H1 (cell line): Measurements from ENCODE around the gene KREMEN1. TPM values are rescaled to one million over a fixed set of nuclear protein-coding genes. Genes with fewer than 3 reads are reported as not detected.

ENCODE experiments used
- CTCF ChIA-PET: fragments of 300-600 bp; sonication (Branson Sonifier 250); formaldehyde crosslinking; loops from one replicate; lab custom pipeline; 2021; ENCODE audit not compliant: partially characterized antibody; lab: Charles Lee
- POLR2A ChIA-PET: fragments of 300-600 bp; sonication (Branson Sonifier 250); formaldehyde crosslinking; loops from one replicate; lab custom pipeline; 2021; ENCODE audit warnings: inconsistent platforms; ENCODE audit not compliant: partially characterized antibody; lab: Charles Lee
- DNase-seq, 2 experiments: peaks; one replicate each; pipeline versions ENCODE4 v3.0.0 to v3.0.0-alpha.2; 2010 to 2022; ENCODE audit warnings: low spot score in 2 of 2, low read depth in 1 of 2, mixed read lengths in 1 of 2
- FAIRE-seq: peaks from 2 replicates; lab custom pipeline; 2011; peaks lifted over from hg19 to GRCh38; lab: Jason Lieb, UNC
- H2AFZ ChIP-seq: 2 replicates; pipeline ENCODE4 v1.8.1; 2012; ENCODE audit warnings: low read length, inconsistent platforms
- H2AK5ac ChIP-seq: 2 replicates; pipeline ENCODE4 v1.6.1; 2013; ENCODE audit warnings: low read depth, low read length
- H2BK120ac ChIP-seq: replicated peaks from 2 replicates; pipeline ENCODE3; 2013; ENCODE audit warnings: low read depth, low read length, inconsistent platforms
- H2BK12ac ChIP-seq: 2 replicates; pipeline ENCODE4 v1.6.1; 2013; ENCODE audit warnings: low read depth, low read length
- H2BK15ac ChIP-seq: 2 replicates; pipeline ENCODE4 v1.6.1; 2013; ENCODE audit warnings: low read length
- H2BK20ac ChIP-seq: 2 replicates; pipeline ENCODE4 v1.6.1; 2013; ENCODE audit warnings: low read length
- H2BK5ac ChIP-seq: 2 replicates; pipeline ENCODE4 v1.6.1; 2013; ENCODE audit warnings: low read depth, low read length
- H3K14ac ChIP-seq: 2 replicates; pipeline ENCODE4 v1.6.1; 2013; ENCODE audit warnings: inconsistent platforms; ENCODE audit not compliant: insufficient read length
- H3K18ac ChIP-seq: 2 replicates; pipeline ENCODE4 v1.6.1; 2013; ENCODE audit warnings: low read length; ENCODE audit errors: extremely low read depth
- H3K23ac ChIP-seq: 2 replicates; pipeline ENCODE4 v1.6.1; 2013; ENCODE audit warnings: inconsistent platforms; ENCODE audit not compliant: insufficient read length
- H3K23me2 ChIP-seq: 2 replicates; pipeline ENCODE4 v1.6.1; 2013; ENCODE audit warnings: low read depth, low read length
- H3K27ac ChIP-seq: 2 replicates; pipeline ENCODE4 v1.6.1; 2011; ENCODE audit warnings: low read depth, low read length, inconsistent platforms
- H3K27me3 ChIP-seq, 4 experiments: replicated peaks in 1 of 4; 1 replicate in 1 of 4; 2 replicates in 3 of 4; pipeline versions ENCODE4 v1.6.1 to v1.8.1; 2011 to 2013; ENCODE audit warnings: low read length in 3 of 4, mild to moderate bottlenecking in 3 of 4, inconsistent platforms in 2 of 4, mixed read lengths in 2 of 4, moderate library complexity in 1 of 4; ENCODE audit not compliant: control insufficient read depth in 3 of 4, insufficient read depth in 3 of 4; ENCODE audit errors: extremely low read depth in 1 of 4
- H3K36me3 ChIP-seq, 4 experiments: 2 replicates each; pipeline versions ENCODE4 v1.6.1 to v1.8.1; 2011 to 2013; ENCODE audit warnings: mild to moderate bottlenecking in 4 of 4, low read length in 3 of 4, moderate library complexity in 2 of 4, control low read depth in 1 of 4, inconsistent platforms in 1 of 4; ENCODE audit not compliant: insufficient read depth in 4 of 4, control insufficient read depth in 2 of 4
- H3K4ac ChIP-seq: replicated peaks from 2 replicates; pipeline ENCODE3; 2013; ENCODE audit warnings: low read length, low read depth, mixed read lengths, inconsistent platforms; ENCODE audit not compliant: insufficient read length
- H3K4me1 ChIP-seq, 4 experiments: replicated peaks in 1 of 4; 1 replicate in 1 of 4; 2 replicates in 3 of 4; pipeline versions ENCODE4 v1.6.1 to v1.8.1; 2011 to 2013; ENCODE audit warnings: low read length in 3 of 4, inconsistent platforms in 2 of 4, mixed read lengths in 1 of 4; ENCODE audit not compliant: insufficient read depth in 4 of 4, control insufficient read depth in 3 of 4
- H3K4me2 ChIP-seq, 2 experiments: 2 replicates each; pipeline versions ENCODE4 v1.6.1 to v1.8.1; 2011 to 2013; ENCODE audit warnings: low read depth in 2 of 2, low read length in 2 of 2, control low read depth in 1 of 2, inconsistent platforms in 1 of 2, mild to moderate bottlenecking in 1 of 2; ENCODE audit not compliant: insufficient read depth in 1 of 2
- H3K4me3 ChIP-seq, 4 experiments: fragments of 200-600, 300-600 bp in 1 of 4; sonication (generic), shearing (Covaris generic), sonication (Bioruptor Twin) in 1 of 4; 2 replicates each; pipeline versions ENCODE4 v1.5.1 to v1.8.1; 2011 to 2016; ENCODE audit warnings: low read length in 4 of 4, low read depth in 3 of 4, control low read depth in 2 of 4, inconsistent platforms in 2 of 4, mild to moderate bottlenecking in 2 of 4, mixed read lengths in 1 of 4, moderate library complexity in 1 of 4; ENCODE audit not compliant: insufficient read depth in 2 of 4; ENCODE audit errors: extremely low read depth in 1 of 4
- H3K56ac ChIP-seq: replicated peaks from 2 replicates; pipeline ENCODE3; 2013; ENCODE audit warnings: low read depth, mild to moderate bottlenecking, mixed read lengths, low read length, inconsistent platforms; ENCODE audit not compliant: insufficient read length
- H3K79me1 ChIP-seq: 2 replicates; pipeline ENCODE4 v1.6.1; 2013; ENCODE audit warnings: low read depth, low read length, control low read depth
- H3K79me2 ChIP-seq, 2 experiments: 2 replicates each; pipeline versions ENCODE4 v1.6.1 to v1.8.1; 2012 to 2013; ENCODE audit warnings: low read length in 2 of 2, mild to moderate bottlenecking in 2 of 2, inconsistent platforms in 1 of 2; ENCODE audit not compliant: insufficient read depth in 2 of 2, control insufficient read depth in 1 of 2
- H3K9ac ChIP-seq, 4 experiments: replicated peaks in 1 of 4; 1 replicate in 1 of 4; 2 replicates in 3 of 4; pipeline versions ENCODE4 v1.6.1 to v1.8.1; 2011 to 2013; ENCODE audit warnings: low read depth in 3 of 4, low read length in 3 of 4, control low read depth in 2 of 4, mild to moderate bottlenecking in 2 of 4, moderate library complexity in 2 of 4, inconsistent platforms in 1 of 4; ENCODE audit errors: extremely low read depth in 1 of 4
- H3K9me3 ChIP-seq, 2 experiments: 2 replicates each; pipeline versions ENCODE4 v1.6.1 to v1.8.1; 2012 to 2013; ENCODE audit warnings: mild to moderate bottlenecking in 2 of 2, moderate library complexity in 2 of 2, control low read depth in 1 of 2, inconsistent platforms in 1 of 2, low read depth in 1 of 2, low read length in 1 of 2, mixed read lengths in 1 of 2; ENCODE audit not compliant: insufficient read depth in 2 of 2
- H4K20me1 ChIP-seq, 2 experiments: replicated peaks in 1 of 2; 2 replicates each; pipeline versions ENCODE3 to v1.8.1; 2011 to 2013; ENCODE audit warnings: inconsistent platforms in 2 of 2, low read length in 2 of 2, mild to moderate bottlenecking in 1 of 2; ENCODE audit not compliant: insufficient read depth in 2 of 2, control insufficient read depth in 1 of 2
- H4K5ac ChIP-seq: 2 replicates; pipeline ENCODE4 v1.6.1; 2013; ENCODE audit warnings: low read length, low read depth, mixed read lengths, inconsistent platforms; ENCODE audit not compliant: insufficient read length
- H4K8ac ChIP-seq: 2 replicates; pipeline ENCODE4 v1.8.0; 2013; ENCODE audit warnings: mild to moderate bottlenecking, moderate library complexity, low read length, inconsistent platforms; ENCODE audit not compliant: insufficient read depth; ENCODE audit errors: extremely low read depth
- H4K91ac ChIP-seq: replicated peaks from 2 replicates; pipeline ENCODE3; 2013; ENCODE audit warnings: low read length, mixed read lengths, inconsistent platforms; ENCODE audit not compliant: insufficient read length
- CBX5 ChIP-seq: fragments of 300-800, 300-1000 bp; sonication (generic); IDR thresholded peaks from 2 replicates; pipeline ENCODE4 v1.7.1; 2016; ENCODE audit warnings: antibody characterized with exemption, low read length, low read depth
- CHD1 ChIP-seq: IDR thresholded peaks from 2 replicates; pipeline ENCODE4 v1.6.1; 2012; ENCODE audit warnings: low read depth, low read length, improper control_type of control experiment
- HDAC2 ChIP-seq, 2 experiments: fragments of 300-600 bp in 1 of 2; sonication (generic) in 1 of 2; IDR thresholded peaks; 2 replicates each; pipeline ENCODE4 v1.6.1; 2011 to 2012; ENCODE audit warnings: low read depth in 2 of 2, low read length in 2 of 2, mild to moderate bottlenecking in 2 of 2, moderate library complexity in 2 of 2, borderline replicate concordance in 1 of 2, inconsistent platforms in 1 of 2
- PHF8 ChIP-seq: fragments of 200-600 bp; sonication (generic); conservative IDR thresholded peaks from 2 replicates; pipeline ENCODE4 v1.7.1; 2012; ENCODE audit warnings: low read depth, mild to moderate bottlenecking, inconsistent platforms, low read length, moderate library complexity
- POLR2AphosphoS5 ChIP-seq: IDR thresholded peaks from 2 replicates; pipeline ENCODE4 v1.6.1; 2011; ENCODE audit warnings: low read depth, low read length
- WGBS, 2 experiments: shearing (Covaris generic) in 1 of 2; methylation state at CpG; one replicate each; pipeline versions ENCODE4 v1.1.6 to v1.1.7; 2013 to 2015; ENCODE audit warnings: low lambda C conversion rate in 2 of 2, mixed read lengths in 2 of 2, inconsistent platforms in 1 of 2, low coverage in 1 of 2, missing lambda C conversion rate in 1 of 2; ENCODE audit not compliant: insufficient replicate concordance in 2 of 2, insufficient coverage in 1 of 2, insufficient read length in 1 of 2; ENCODE audit errors: extremely low coverage in 1 of 2, missing lambda C conversion rate in 1 of 2; 5-methylcytosine and 5-hydroxymethylcytosine counted together
- polyA plus RNA-seq, 7 experiments: library from polyadenylated mRNA; depleted of rRNA in 3 of 7; stranded (reverse) in 5 of 7; unstranded in 2 of 7; fragments of >200 nt in 5 of 7; fragments of 200-250 nt in 2 of 7; gene quantifications; 1 replicate in 5 of 7; 2 replicates in 1 of 7; 4 replicates in 1 of 7; pipeline versions ENCODE4 v1.2.1 to v1.2.3, GENCODE V29; 2011 to 2013; ENCODE audit warnings: missing spikeins in 2 of 7, mixed read lengths in 2 of 7
- total RNA-seq: library from RNA; stranded (reverse); fragmentation: NEBNext Ultra II Directional; extraction: Animal tissue kit (Norgen Biotek cat#: 25700); gene quantifications from 2 replicates; pipeline ENCODE4 v1.2.1, GENCODE V29; 2021

The KREMEN1 gene
- total and polyA plus RNA-seq, 2 of the 8 experiments (the other 6 are each of a cell fraction or from before 2014, with no cell fraction given) = 2.1 to 3.2 TPM

- H3K36me3 ChIP-seq = no peaks in the 10 kb centered on the region
- H2AK5ac ChIP-seq = no peak overlapping the region
- no peak overlapping the region for H2BK20ac ChIP-seq
- H3K27ac ChIP-seq = no peak overlapping the region
- no peak overlapping the region for H3K18ac ChIP-seq
- H3K56ac ChIP-seq = no peak overlapping the region
- no peak overlapping the region for H3K4ac ChIP-seq
- H3K9ac ChIP-seq = no peak overlapping the region
- no peak overlapping the region for H2BK15ac ChIP-seq
- WGBS, 2 experiments = 89% methylated on average over 13 of the region's 13 CpGs; no CpG with 5 or more reads in 1 of the 2 experiments
- ChIA-PET CTCF (interaction anchor here (0.8 to 11.1 kb wide), 3 partner anchors 15 to 64 kb away, joined by 3 to 79 read pairs (median 4); no protein-coding TSS in a partner anchor), POLR2A (no interaction called here)
- no peaks in the 10 kb centered on the region for H3K9me3 ChIP-seq
- no peak overlapping the region for H2BK5ac ChIP-seq
- no peak for TF ChIP-seq POLR2AphosphoS5
- TF ChIP-seq CBX5 = no peak
- no peak for TF ChIP-seq HDAC2 (IDR thresholded peaks at IDR 0.05; ENCODE audit: borderline replicate concordance in 1 of 2, low read depth in 2 of 2, low read length in 2 of 2)
- no peak for TF ChIP-seq CHD1
- no peak for TF ChIP-seq PHF8
- no peaks in the 10 kb centered on the region for H3K27me3 ChIP-seq
- H2BK120ac ChIP-seq = no peak overlapping the region
- no peak overlapping the region for H3K4me2 ChIP-seq
- peaks cover 6 to 19% (median 8%) of the 10 kb centered on the region in 4 experiments; a peak in 6 of 7 replicates for H3K4me1 ChIP-seq
- H4K20me1 ChIP-seq = no peaks in the 10 kb centered on the region
- H3K14ac ChIP-seq = no peak overlapping the region
- no peak overlapping the region for H4K5ac ChIP-seq
- no peak overlapping the region for H2BK12ac ChIP-seq
- H2AFZ ChIP-seq = no peak overlapping the region
- H3K23ac ChIP-seq = no peak overlapping the region
- H4K8ac ChIP-seq = no peak overlapping the region
- FAIRE-seq (no peak), DNase-seq (no peak)
- no peaks in the 10 kb centered on the region for H3K23me2 ChIP-seq
- H3K79me1 ChIP-seq = no peaks in the 10 kb centered on the region
- H3K79me2 ChIP-seq = no peaks in the 10 kb centered on the region
- no peak overlapping the region for H4K91ac ChIP-seq
- H3K4me3 ChIP-seq = no peak overlapping the region
These were observed 65.9 kb downstream of the KREMEN1 start for GRCh38 chr22:29138556-29139305.
